HG03469 (cell line): ENCODE measurements around the gene ACP6.

Experiments
- ATAC-seq: cut with Tn5 transposase; IDR thresholded peaks from one replicate; pipeline ENCODE4 v1.9.1; 2021; ENCODE audit warnings: mild to moderate bottlenecking, moderate library complexity, moderate number of reproducible peaks; ENCODE audit not compliant: unreplicated experiment

The ACP6 gene

DNA sequence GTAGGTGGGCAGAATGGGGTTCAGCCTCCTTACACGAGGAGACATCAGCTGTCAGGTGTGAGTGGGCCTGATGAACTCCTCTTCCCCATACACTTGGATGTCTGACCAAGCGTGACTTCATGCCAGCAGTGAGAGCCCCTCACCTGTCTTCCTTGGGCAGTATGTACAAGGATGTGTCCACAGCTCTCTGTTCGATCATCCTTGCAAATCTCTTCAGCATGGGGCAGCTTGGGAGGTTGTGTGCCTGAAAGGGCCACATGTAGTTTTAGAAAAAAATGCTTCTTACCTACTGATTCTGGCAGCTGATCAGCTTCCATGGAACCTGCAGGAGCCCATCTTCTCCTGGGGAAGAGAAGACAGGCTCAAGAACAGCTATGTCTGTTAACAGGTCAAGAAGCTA is 18.0 kb downstream of the ACP6 start:
- ATAC-seq: no peak

DNA sequence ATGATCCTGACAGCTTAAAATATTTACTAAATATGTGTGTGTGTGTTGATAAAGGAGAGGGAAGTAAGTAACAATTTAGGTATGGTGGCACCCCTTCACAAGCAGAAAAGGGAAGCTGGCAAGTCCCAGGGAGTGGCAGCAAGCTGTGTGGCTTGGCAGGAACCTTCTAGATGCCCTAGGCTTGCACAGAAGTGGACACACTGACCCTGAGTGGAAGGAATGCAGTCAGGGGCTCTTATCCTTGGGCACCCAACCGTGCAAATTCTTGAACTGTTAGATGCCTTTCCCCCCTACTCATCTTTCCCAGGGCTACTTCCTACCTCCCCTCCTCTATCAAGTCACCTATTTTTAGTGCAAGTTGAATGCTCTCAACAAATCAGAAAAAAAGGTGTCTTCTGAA is 18.9 kb downstream of the ACP6 start:
- ATAC-seq: no peak

DNA sequence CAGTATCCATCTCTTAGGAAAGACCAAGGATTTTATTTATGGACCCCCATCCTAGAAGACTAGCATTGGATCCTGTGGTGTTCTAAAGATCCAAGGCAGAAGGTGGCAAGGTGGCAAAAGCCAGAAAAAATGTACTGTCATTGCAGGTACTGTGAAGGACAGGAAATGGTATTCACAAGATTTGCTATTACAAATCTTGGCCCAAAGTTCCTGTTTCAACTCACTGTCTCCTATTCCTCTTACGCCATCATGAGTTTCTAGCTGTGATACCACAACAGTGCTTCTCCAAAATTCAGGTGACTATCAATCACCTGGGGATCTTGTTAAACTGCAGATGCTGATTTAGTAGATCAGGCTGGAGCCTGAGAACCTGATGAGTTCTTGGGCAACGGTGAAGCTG is 21.4 kb downstream of the ACP6 start:
- ATAC-seq: no peak

DNA sequence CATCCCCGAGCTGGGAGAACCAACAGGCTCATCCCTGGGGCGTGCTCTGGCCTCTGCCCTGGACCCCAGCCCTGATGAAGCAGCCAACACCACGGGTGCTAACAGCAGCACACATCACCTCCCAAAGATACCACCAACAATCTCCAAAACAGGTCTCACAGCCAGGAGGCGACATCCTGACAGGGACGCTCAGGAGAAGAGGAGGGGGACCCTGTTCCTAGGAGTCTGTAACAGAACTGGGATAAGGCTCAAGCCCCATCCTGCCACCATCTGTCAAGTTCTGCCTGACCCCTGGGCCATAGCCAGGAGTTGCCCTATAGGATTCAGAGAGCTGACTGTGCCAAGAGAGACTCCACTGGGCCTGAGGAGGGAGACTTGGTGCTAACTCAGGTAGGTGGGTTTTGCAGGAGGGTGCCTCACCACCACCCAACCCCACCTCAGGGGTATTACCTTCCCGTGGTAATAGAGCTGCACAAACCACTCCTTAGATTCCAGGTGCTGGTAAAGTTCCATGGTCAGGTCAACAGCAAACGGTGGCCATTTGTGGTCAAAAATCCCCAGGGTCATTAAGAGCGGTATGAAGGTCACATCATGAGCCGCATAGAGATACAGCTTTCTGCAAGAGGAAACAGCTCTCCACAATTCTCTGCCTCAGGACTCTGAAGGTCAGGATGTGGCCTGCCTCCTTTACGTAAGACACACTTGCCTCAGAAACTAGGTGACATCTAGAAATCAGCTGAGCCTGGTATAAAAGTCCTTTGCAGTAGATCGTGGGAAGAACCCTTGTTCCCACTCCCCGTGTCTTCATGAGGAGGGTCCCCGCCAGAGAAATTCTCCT is 22.3 kb downstream of the ACP6 start:
- no peak for ATAC-seq

DNA sequence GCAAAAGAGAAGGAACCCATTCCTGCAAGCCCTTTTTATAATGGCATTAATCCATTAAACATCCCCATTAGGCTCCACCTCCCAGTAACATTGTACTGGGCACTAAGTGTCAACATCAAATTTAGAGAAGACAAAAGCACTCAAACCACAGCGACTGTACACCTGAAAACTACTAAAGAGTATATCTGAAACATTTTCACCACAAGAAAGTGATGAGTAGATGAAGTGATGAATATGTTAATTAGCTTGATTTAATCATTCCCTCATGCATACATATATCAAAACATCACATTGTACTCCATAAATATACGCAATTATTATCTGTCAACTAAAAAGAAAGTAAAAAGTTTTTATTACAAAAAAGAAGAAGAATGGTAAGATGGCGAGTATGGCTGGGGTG is 26.4 kb downstream of the ACP6 start:
- ATAC-seq: no peak

DNA sequence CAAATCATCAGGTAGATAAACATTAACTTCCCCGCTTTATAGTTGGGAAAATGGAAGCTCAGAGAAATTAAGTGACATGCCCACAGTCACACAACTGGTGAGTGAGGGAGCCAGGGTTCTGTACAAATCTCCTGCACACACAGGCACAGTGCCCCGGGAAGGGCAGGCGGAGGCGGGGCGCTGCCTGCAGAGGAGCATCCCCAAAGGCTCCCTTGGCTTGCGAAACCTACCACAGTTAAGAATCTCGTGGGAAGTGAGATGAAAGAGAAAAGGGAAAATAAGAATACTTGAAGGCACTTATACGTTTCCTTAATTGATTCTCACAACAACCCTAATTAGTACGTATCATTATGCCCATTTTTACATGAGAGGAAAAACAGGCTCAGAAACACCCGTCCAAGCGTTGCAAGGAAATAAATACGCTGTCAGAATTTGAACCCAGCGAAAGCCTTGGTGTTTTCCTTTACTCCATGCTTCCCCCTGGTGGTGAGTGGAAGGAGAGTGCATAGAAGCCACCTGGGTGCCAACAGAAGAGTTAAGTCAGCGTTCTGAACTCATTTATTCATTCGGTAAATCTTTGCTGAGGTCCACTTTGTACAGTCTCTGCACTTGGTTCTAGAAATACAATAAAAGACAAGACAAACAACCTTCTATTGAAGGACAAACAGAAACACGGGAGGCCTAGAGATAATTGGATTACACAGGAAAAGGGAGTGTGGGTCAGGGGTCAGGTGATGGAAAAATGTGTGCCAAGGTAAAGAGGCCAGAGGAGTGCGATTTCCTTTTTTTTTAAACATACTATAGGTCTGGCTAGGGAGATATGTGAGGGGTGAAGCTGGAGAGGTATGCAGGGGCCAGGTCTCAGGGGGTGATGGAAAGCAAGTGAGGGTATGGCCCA is 28.4 kb downstream of the ACP6 start:
- ATAC-seq: no peak

DNA sequence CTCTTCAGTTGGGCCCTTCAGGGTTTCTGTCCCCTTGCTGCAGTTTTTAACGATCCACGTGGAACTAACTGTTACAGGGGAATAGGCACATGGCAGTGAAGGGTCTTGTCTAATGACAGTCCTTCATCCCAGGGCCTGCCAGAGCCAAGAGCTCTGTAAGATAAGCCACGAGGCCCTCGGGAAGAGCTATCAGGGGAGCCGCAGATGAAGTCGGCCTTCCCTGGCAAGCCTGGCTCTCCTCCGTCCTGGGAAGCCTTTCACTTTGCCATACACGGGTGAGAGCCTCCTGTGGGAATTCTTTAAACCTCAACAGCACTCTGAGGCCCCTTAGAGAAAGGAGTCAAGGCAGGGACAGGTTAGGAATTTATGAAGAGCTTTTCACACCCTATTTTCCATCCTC is 29.0 kb downstream of the ACP6 start:
- no peak for ATAC-seq

DNA sequence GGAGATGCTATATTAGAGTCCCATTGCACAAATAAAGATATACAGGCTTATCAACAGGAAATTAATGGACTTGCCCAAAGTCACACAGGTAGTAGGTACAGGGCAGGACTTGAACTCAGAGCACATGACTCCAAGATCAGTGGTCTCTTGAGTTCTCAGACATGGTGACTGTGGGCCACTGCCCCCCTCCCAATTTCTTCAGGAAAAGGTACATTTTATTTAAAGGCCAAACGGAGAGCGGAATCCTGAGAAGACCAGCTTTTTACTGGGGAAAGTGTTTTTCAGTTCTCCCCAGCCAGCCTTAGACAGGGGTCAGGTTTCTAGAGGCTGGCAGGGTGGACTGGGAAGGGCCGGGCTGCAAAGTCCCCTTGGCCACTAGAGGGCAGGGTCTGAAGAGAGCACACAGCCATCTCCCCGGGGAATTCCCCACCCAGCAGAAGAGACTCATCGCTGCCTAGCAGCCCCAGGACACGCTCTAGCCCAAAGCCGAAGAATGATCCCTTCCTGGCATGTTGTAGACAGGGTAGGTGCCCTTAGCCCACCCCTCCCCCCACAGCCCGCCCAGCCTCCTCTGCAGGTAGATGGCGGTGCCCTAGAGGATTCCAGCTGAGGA is 29.7 kb downstream of the ACP6 start:
- ATAC-seq: peak; percentile 80

DNA sequence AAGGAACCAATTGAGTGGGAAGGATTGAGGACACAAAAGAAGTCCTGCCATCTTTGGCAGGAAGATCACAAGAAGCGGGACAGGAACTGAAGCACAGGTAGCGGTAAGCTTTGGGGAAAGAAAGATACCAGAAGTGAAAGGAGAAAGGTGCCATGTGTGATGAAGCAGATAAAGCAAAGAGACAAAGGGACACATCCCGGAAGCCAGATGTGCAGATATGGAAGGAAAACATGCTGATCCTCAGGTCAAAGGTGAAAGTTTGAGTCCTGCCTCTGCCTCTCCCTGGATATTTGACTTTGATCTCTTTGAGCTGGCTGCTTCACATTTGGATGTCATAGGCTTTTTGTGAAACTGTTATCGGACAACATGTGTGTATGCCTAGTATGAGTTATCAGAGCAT is 34.0 kb downstream of the ACP6 start:
- ATAC-seq: no peak

DNA sequence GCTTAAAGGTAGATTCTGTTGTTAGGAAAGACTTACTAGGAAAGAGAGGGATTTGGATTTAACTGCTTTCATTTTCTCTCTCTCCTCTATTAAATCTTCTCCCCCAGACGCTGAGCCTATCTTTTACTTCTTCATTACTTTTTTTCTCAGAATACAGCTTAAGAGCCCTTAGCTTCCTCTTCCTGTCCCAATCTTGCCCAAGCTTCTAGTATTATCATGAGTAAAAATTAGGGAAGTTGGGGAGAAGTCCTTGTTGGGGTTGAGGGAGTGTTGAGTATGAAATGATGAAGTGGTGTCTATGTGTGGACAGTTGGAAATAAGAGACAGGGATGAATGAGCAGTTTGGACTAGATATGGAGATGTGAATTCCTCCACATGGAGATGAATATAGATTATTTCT is 35.0 kb downstream of the ACP6 start:
- ATAC-seq: no peak

DNA sequence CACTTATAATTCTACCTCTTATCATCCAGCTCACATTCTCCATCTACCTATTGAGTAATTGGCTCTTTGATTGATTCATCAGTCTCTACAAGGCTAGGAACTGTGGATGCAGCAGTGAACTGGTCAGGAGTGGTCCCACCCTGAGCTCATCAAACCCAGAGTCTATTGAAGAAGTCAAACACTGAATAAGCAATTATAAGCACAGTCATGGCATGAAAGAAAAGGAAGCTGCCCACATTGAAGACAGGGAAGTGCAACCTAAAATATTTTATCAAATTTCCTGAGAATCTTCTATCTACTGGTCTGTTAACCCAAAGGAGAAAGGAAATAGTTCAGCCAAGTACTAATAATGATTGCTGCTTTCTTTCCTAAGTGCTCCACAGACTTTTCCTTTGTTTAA is 35.7 kb downstream of the ACP6 start:
- ATAC-seq: no peak

DNA sequence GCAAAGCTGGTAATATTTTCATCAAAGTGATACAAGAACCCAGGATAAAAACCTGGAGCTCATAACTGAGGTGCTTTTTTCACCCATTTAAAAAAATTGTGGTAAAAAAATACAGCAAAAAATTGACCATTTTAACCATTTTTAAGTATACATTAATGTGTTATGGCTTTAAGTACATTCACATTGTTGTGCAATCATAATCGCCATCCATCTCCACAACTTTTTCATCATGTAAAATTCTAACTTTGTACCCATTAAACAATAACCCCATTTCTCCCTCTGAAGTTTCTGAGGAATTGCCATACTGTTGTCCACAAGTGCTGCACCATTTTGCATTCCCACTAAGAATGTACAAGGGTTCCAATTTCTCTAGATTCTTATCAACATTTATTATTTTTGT is 36.6 kb downstream of the ACP6 start:
- ATAC-seq: no peak

DNA sequence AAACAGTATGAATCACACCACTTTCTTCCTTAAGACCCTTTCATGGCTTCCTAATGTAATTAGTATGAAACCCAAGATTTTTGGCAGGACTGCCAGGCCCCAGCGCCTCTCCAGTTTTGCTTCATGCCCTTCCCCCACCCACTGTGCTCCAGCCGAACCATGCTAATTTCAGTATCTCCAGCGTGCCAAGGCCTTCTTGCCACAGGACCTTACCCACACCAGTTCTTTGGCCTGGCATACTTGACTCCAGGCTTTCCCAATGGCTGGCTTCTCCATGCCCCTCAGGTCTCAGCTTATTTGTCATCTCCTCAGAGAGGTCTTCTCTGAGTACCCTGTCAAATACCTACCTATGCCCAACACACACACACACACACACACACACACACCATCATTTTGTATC is 38.5 kb downstream of the ACP6 start:
- no peak for ATAC-seq

DNA sequence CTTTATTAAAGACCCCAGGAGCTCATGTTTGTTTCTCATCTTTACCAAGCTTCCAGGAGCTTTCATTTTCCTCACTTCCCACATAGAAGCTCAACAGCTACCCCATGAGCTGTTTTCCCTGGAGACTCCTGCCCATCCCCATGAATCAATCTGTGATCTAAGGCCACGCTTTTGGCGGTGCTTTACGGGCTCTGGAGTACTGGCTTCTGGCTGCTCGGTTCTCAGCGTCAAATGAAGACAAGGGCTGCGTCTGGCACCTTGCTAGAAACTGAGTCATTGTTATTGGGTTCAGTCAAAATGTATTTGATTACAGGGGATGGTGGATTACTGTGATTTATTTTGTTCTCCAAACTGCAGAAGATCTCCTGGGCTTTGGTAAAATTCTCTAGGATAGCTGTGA is 39.9 kb downstream of the ACP6 start:
- ATAC-seq: no peak

DNA sequence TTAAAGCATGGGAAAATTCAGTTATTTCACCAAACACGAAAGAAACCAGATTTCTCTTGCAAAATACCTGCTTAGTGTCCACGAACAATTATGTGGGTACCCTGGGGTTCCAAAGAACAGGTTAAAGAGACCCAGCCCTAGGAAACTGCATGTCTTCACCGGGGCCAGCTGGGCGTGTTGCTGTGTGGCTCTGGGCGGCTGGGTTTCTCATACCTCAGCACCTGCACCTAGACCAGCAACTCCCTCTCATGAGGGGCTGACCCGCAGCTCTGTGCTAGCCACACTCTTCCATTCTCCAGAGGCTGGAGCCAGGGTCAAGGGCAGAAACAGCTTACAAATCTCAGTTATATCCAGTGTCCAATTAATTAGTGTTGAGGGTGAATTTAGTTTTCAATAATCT is 40.3 kb downstream of the ACP6 start:
- no peak for ATAC-seq

DNA sequence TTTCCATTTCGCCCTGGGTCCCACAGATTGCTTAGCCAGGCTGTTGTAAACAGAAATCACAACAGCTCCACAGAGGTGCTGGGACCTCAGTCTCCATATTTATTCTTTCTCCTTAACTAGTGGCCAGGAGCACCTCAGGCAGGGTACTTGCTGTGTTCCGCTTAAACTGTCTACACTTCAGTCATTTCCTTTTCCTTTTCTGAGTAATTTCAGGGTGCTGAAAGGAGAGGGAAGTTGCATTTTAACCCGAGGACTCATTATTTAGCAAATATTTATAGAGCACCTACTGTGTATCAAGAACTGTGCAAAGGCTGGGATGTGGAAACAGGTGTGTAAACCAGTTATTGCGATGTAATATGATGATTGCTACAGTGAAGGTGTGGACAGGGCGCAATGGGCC is 41.9 kb downstream of the ACP6 start:
- no peak for ATAC-seq

DNA sequence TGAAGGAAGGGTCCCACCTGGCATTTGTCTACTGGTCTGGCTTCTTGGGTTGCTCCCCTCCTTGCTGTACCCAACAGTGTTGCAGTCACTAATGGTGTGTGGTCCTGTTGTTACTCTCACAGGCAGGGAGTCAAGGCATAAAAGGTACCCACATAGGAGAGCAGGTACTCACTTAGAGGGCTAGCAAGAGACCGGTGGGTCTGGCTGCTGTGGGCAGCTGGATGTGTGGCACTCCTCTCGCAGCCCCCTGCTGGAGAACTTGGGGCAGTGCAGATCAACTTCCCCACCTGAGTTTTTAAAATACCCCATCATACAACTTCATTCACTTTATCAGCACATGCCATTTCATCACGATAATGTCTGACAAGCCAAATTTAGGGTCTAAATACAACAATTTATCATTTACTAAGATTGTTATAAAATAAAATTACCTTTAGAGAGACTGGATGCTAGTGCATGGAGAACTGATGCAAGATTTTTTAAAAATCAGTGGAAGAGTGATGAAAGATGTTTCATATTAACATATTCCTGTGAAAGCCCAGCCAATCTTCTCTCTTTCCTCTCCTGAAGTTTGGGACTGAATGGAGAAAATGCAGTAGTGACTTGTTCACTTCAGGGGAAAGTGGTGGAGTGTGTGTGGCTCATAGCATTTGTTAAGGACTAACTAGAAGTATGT is 42.8 kb downstream of the ACP6 start:
- ATAC-seq: no peak

DNA sequence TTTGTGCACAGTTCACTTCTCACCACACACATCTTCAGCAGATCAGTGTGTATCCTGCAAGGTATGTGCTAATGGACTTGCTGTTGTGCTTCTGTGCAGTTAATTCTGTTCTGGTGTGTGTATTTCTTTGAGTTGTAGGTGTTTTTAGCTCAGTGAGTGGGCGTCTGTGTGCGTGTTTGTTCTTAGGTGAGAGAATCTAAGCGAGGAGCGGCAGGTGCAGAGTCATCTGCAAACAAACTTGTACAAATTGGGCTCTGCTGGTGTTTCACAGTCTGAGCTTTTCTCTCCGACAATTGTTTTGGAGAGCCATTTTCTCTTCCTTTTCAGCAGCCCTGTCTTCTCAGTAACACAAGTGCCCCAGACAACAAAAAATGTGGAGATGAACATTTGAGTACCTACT is 43.6 kb downstream of the ACP6 start:
- no peak for ATAC-seq

DNA sequence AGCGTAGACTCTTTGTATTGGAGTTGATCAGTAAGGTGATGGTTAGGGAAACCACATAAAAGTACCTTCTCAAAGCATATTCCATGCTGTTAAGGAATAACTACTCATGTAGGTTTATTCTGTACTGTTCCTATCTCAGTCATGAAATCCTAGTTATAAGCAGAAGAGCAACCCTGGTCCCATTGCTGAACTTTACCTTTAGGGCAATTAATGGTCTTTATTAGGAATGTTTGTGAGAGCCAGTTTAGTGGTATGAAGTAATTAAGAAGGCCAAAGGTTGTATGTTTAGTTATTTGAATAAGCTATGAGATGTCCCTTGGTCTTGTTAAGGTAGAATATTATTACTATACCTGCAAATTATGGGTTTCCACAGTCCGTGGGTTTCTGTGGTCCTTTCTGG is 44.0 kb downstream of the ACP6 start:
- ATAC-seq: no peak

DNA sequence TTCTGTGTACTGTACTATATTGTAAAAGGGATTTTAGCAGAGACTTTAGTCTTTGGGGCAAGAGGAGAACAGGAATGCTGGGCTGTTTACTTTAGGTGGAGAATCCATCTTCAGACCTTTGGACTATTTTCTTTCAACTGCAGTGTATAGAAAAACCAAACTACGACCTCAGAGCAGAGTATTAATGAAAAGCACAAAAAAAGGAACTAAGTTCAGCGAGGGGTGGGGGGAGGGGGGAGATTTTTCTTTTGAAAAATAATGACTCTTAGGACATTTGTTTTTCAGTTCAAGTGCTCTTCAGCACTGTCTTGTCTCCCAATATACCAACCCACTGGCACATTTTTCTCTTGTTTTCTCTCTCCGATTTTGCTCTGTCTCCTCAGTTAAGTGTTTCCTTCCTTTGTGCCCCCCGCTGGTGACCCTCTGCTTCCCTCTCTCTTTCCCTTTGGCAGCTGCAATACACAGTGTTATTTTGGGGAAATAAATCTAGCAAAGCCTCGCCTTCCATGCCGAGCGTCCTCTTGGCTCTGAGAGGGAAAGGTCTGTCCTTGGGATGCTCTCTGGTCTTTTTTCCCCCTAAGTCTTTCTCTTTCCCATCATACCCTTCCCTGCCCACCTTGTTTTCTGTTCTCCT is 44.8 kb downstream of the ACP6 start:
- ATAC-seq: no peak

DNA sequence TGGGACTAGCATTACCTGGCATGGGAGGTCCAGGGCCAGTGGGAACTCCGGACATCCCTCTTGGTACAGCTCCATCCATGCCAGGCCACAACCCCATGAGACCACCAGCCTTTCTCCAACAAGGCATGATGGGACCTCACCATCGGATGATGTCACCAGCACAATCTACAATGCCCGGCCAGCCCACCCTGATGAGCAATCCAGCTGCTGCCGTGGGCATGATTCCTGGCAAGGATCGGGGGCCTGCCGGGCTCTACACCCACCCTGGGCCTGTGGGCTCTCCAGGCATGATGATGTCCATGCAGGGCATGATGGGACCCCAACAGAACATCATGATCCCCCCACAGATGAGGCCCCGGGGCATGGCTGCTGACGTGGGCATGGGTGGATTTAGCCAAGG is 45.8 kb downstream of the ACP6 start:
- ATAC-seq: no peak
